Stimulated activated CD8-positive, alpha-beta memory T cell treated with anti-CD3 and anti-CD28 coated beads, Interleukin-7, amount 100 ng/mL, for 4 hours (primary cell): ENCODE results near the gene PDSS2.
"Not testable (repeated sequence)": the region's sequence is repeated elsewhere in the genome, so short reads cannot be mapped to it uniquely, and the experiment has no call there.

Experiments
- DNase-seq, 2 donors: peaks; one replicate each; pipeline ENCODE4 v3.0.0-alpha.2; 2020; ENCODE audit warnings: low read depth in 2 of 2

The PDSS2 gene

GRCh38 chr6:107218142-107218541 lies 241.2 kb downstream of the PDSS2 start:
- DNase-seq, result no peak

GRCh38 chr6:107217248-107217647 lies 242.1 kb downstream of the PDSS2 start:
- no peak for DNase-seq

- no peak for DNase-seq
Observed at GRCh38 chr6:107216197-107216933, 243.0 kb downstream of the PDSS2 start.

GRCh38 chr6:107215334-107215733 lies 244.0 kb downstream of the PDSS2 start:
- no peak for DNase-seq

- no peak for DNase-seq
Observed at GRCh38 chr6:107214655-107215054, 244.7 kb downstream of the PDSS2 start.

- no peak for DNase-seq
Observed at GRCh38 chr6:107209406-107210305, 249.7 kb downstream of the PDSS2 start.

- no peak for DNase-seq
Observed at GRCh38 chr6:107207251-107207873, 252.0 kb downstream of the PDSS2 start.

- DNase-seq, result no peak
Observed at GRCh38 chr6:107205058-107205998, 254.0 kb downstream of the PDSS2 start.

- no peak for DNase-seq
Observed at GRCh38 chr6:107202876-107203468, 256.4 kb downstream of the PDSS2 start.

GRCh38 chr6:107198631-107199416 lies 260.5 kb downstream of the PDSS2 start:
- DNase-seq, result no peak

- DNase-seq, result no peak
Observed at GRCh38 chr6:107196152-107196551, 263.2 kb downstream of the PDSS2 start.

GRCh38 chr6:107194723-107195122 lies 264.6 kb downstream of the PDSS2 start:
- DNase-seq, result not testable (repeated sequence)

- DNase-seq, result no peak
Observed at GRCh38 chr6:107192830-107193229, 266.5 kb downstream of the PDSS2 start.

GRCh38 chr6:107187630-107188029 lies 271.7 kb downstream of the PDSS2 start:
- DNase-seq, result no peak

- DNase-seq, result no peak
Observed at GRCh38 chr6:107186047-107186446, 273.3 kb downstream of the PDSS2 start.

GRCh38 chr6:107185391-107185970 lies 273.9 kb downstream of the PDSS2 start:
- no peak for DNase-seq

GRCh38 chr6:107184435-107184834 lies 274.9 kb downstream of the PDSS2 start:
- DNase-seq, result no peak

- no peak for DNase-seq
Observed at GRCh38 chr6:107180099-107180498, 279.3 kb downstream of the PDSS2 start.

GRCh38 chr6:107179004-107179403 lies 280.4 kb downstream of the PDSS2 start:
- DNase-seq, result no peak

GRCh38 chr6:107173779-107174178 lies 285.6 kb downstream of the PDSS2 start:
- DNase-seq, result no peak
